CD4-positive, alpha-beta memory T cell (primary cell): Measurements from ENCODE around the gene PLEKHA1. TPM values are rescaled to one million over a fixed set of nuclear protein-coding genes. Genes with fewer than 3 reads are reported as not detected.

Source experiments
- CTCF ChIA-PET: fragments of 350-600 bp; sonication (Branson Sonifier 250); formaldehyde crosslinking; loops from one replicate; lab custom pipeline; 2021; ENCODE audit warnings: inconsistent platforms; ENCODE audit not compliant: partially characterized antibody; lab: Charles Lee
- POLR2A ChIA-PET: fragments of 350-600 bp; sonication (Branson Sonifier 250); formaldehyde crosslinking; loops from one replicate; lab custom pipeline; 2021; ENCODE audit not compliant: partially characterized antibody; lab: Charles Lee
- DNase-seq, 5 donors: peaks; one replicate each; pipeline versions ENCODE4 v3.0.0 to v3.0.0-alpha.2; 2020 to 2022; ENCODE audit warnings: mixed read lengths in 1 of 5
- H3K27ac ChIP-seq: one replicate; pipeline ENCODE4 v1.7.0; 2013; ENCODE audit warnings: low read depth, low read length
- H3K27me3 ChIP-seq: 2 replicates; pipeline ENCODE4 v1.7.0; 2013; ENCODE audit warnings: mild to moderate bottlenecking, low read length, moderate library complexity; ENCODE audit not compliant: insufficient read depth
- H3K36me3 ChIP-seq: 2 replicates; pipeline ENCODE4 v1.7.0; 2013; ENCODE audit warnings: mild to moderate bottlenecking, low read length, moderate library complexity; ENCODE audit not compliant: insufficient read depth
- H3K4me1 ChIP-seq: 2 replicates; pipeline ENCODE4 v1.7.0; 2013; ENCODE audit warnings: mild to moderate bottlenecking, low read length, moderate library complexity; ENCODE audit not compliant: insufficient read depth
- H3K4me3 ChIP-seq, 2 donors: one replicate each; pipeline ENCODE4 v1.7.0; 2013; ENCODE audit warnings: low read length in 2 of 2, mild to moderate bottlenecking in 1 of 2
- H3K9me3 ChIP-seq, 2 donors: one replicate each; pipeline ENCODE4 v1.7.0; 2013; ENCODE audit warnings: low read length in 2 of 2, control low read depth in 1 of 2; ENCODE audit not compliant: control insufficient read depth in 1 of 2
- H3K27ac Mint-ChIP-seq, 7 donors: one replicate each; pipeline ENCODE4 v1.8.0; 2020 to 2021; ENCODE audit warnings: mixed read lengths in 7 of 7, mild to moderate bottlenecking in 6 of 7, inconsistent platforms in 3 of 7, moderate library complexity in 3 of 7
- H3K27me3 Mint-ChIP-seq, 2 donors: one replicate each; pipeline ENCODE4 v1.8.0; 2020 to 2021; ENCODE audit warnings: mixed read lengths in 2 of 2
- H3K36me3 Mint-ChIP-seq, 2 donors: one replicate each; pipeline ENCODE4 v1.8.0; 2020 to 2021; ENCODE audit warnings: mixed read lengths in 2 of 2, inconsistent platforms in 1 of 2, mild to moderate bottlenecking in 1 of 2
- H3K4me1 Mint-ChIP-seq, 4 donors: one replicate each; pipeline ENCODE4 v1.8.0; 2020 to 2021; ENCODE audit warnings: mixed read lengths in 4 of 4, mild to moderate bottlenecking in 1 of 4
- H3K4me3 Mint-ChIP-seq, 8 donors: one replicate each; pipeline ENCODE4 v1.8.0; 2020 to 2021; ENCODE audit warnings: mixed read lengths in 8 of 8, mild to moderate bottlenecking in 7 of 8, moderate library complexity in 6 of 8, inconsistent platforms in 3 of 8
- H3K9me3 Mint-ChIP-seq, 8 donors: one replicate each; pipeline ENCODE4 v1.8.0; 2020 to 2021; ENCODE audit warnings: mixed read lengths in 8 of 8, mild to moderate bottlenecking in 5 of 8, inconsistent platforms in 3 of 8, moderate library complexity in 1 of 8
- intact Hi-C: fragments of 100-400 bp; cut with micrococcal nuclease; formaldehyde crosslinking; loops from one replicate; pipeline ENCODE4 v1.15.1; 2023
- polyA plus RNA-seq, 2 donors: library from polyadenylated mRNA; unstranded; fragments of 300-500 nt; fragmentation: Illumina TruSeq; gene quantifications; one replicate each; pipeline ENCODE4 v1.2.3, GENCODE V29; 2021
- total RNA-seq, 2 experiments: library from RNA; stranded (reverse); gene quantifications; one replicate each; pipeline ENCODE4 v1.2.3, GENCODE V29; 2021

Gene PLEKHA1
- total and polyA plus RNA-seq, 4 experiments from 2014 or later: 62.9 to 92.9 (median 80.1) TPM

DNA sequence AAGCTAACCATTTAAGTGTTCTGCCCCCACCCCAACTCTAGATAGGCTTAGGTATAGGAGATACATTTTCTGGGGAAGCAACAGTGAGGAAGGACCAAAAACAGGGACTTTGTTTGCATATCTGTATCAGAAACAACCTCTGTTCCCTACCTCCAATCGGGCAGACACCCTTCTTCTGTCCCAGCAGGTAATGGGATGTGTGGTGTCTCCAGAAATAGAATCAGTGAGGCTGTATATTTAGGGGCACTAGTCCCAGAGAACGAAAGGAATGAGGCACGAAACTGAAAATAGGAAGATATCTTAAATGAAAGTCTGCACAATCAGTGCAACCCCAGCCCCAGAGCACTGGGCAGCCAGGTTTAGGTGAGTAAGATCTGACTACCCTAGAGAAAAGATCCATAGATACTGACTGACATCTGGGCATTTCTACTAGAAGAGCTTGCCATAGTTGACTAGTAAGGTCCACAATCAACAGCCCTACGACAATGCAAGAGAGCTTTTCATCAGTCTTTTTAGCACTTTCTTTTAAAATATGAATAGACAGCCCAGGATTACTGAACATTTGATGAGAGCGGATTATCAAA lies 28.1 kb downstream of the PLEKHA1 start:
- Mint-ChIP-seq H3K4me3 (no peak overlapping the region), H3K4me1 (peaks cover 21 to 32% (median 23%) of the 10 kb centered on the region in 4 donors), H3K9me3 (no peaks in the 10 kb centered on the region), H3K36me3 (peaks cover 15 to 22% of the 10 kb centered on the region in 2 donors), H3K27me3 (no peaks in the 10 kb centered on the region), H3K27ac (no peak overlapping the region)
- Histone ChIP-seq H3K27me3 (no peaks in the 10 kb centered on the region), H3K36me3 (peaks cover 3% of the 10 kb centered on the region), H3K4me1 (peaks cover 51% of the 10 kb centered on the region), H3K4me3 (no peak overlapping the region), H3K9me3 (no peaks in the 10 kb centered on the region), H3K27ac (no peak overlapping the region)
- intact Hi-C loops: no loop called here
- ChIA-PET POLR2A (interaction anchor here (0.9 to 1.1 kb wide), 2 partner anchors 21 to 28 kb away, joined by 3 to 4 read pairs; partner anchors contain the start of gene PLEKHA1), CTCF (interaction anchor here (1.4 kb wide), 2 partner anchors 13 to 163 kb away, joined by 3 to 4 read pairs; no protein-coding TSS in a partner anchor)
- DNase-seq: no peak

DNA sequence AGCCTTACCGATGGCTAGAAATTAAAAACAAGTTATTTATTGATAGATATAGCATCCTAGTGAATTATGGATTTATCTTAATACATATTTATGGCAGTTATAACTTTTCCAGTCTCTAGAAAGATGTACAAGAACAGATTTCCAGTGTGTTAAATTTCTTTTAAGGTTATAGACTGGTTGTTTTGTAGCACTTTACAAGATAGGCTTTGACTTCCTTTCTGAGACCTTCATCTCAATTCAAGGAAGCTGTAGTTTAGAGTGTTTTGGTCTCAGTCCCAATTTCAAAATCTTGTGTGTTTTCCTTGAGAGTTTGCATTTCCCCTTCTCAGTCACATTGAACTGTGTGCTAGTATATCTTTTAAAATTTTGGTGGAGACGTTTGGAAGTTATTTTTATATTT lies 30.1 kb downstream of the PLEKHA1 start:
- H3K4me1 ChIP-seq: peaks cover 56% of the 10 kb centered on the region
- H3K36me3 ChIP-seq: no peaks in the 10 kb centered on the region
- no peaks in the 10 kb centered on the region for H3K9me3 ChIP-seq
- H3K27me3 ChIP-seq: no peaks in the 10 kb centered on the region
- POLR2A ChIA-PET: interaction anchor here (1.2 to 2.2 kb wide), 5 partner anchors 9 to 30 kb away, joined by 3 to 12 read pairs (median 10); partner anchors contain the start of gene PLEKHA1
- peaks cover 25 to 38% (median 28%) of the 10 kb centered on the region in 4 donors for H3K4me1 Mint-ChIP-seq
- peak overlapping the region in 5 of 7 donors; percentile 1 to 38 (median 28) for H3K27ac Mint-ChIP-seq
- CTCF ChIA-PET: interaction anchor here (1.3 to 1.8 kb wide), 2 partner anchors 30 to 61 kb away, joined by 4 to 12 read pairs; no protein-coding TSS in a partner anchor
- peak overlapping the region in 4 of 8 donors; percentile 0 to 17 (median 6) for H3K4me3 Mint-ChIP-seq
- H3K9me3 Mint-ChIP-seq: no peaks in the 10 kb centered on the region
- intact Hi-C loops: no loop called here
- H3K27ac ChIP-seq: no peak overlapping the region
- DNase-seq: no peak
- no peak overlapping the region for H3K4me3 ChIP-seq
- no peaks in the 10 kb centered on the region for H3K27me3 Mint-ChIP-seq
- H3K36me3 Mint-ChIP-seq: peaks cover 15 to 21% of the 10 kb centered on the region in 2 donors

DNA sequence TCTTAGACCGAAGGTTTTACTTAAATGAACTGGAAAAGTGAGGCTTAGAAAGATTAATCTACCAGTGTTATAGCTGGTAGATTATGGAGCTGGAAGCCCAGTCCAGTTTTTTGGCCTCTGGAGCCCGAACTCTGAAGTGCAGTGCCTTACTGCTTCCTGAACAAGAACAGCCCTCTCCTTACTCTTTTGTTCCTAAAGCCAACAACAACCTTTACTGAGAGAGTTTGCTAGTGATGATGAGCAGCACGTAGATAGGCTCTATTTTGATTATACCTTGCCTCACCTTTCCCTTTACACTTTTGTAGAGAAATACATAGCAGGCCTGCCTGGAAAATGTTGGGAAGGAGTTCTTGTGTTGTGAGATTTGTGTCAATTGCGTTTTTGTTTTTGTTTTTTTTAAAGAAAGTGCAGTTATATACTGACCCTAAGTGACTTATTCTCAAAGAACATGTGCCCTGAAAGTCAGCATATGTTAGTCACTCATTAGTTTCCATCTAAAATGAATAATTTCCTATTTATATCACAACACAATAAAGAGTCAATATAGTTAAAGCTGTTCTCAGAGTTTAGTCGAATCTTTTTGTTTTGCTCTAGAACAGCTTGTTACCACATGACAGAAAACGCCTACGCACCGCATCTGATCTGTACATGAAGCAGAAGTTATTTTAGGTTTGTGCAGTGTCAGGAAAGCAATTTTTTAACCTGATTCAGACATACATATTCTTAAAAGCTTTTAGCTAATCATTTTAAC lies 33.0 kb downstream of the PLEKHA1 start:
- CTCF ChIA-PET: interaction anchor here (0.6 to 1.7 kb wide), 4 partner anchors 8 to 27 kb away, joined by 3 to 5 read pairs (median 4); no protein-coding TSS in a partner anchor
- Histone ChIP-seq H3K27me3 (no peaks in the 10 kb centered on the region), H3K27ac (no peak overlapping the region), H3K9me3 (no peaks in the 10 kb centered on the region), H3K36me3 (no peaks in the 10 kb centered on the region), H3K4me3 (no peak overlapping the region), H3K4me1 (peaks cover 52% of the 10 kb centered on the region)
- H3K4me1 Mint-ChIP-seq: peaks cover 25 to 50% (median 40%) of the 10 kb centered on the region in 4 donors
- POLR2A ChIA-PET: interaction anchor here (1.0 to 1.7 kb wide), 6 partner anchors 9 to 33 kb away, joined by 3 to 12 read pairs (median 3); partner anchors contain the start of gene PLEKHA1
- H3K36me3 Mint-ChIP-seq: peaks cover 36 to 41% of the 10 kb centered on the region in 2 donors
- no peaks in the 10 kb centered on the region for H3K9me3 Mint-ChIP-seq
- peak overlapping the region; percentile 84 to 96 (median 86) for H3K27ac Mint-ChIP-seq
- H3K4me3 Mint-ChIP-seq: peak overlapping the region; percentile 43 to 74 (median 60)
- H3K27me3 Mint-ChIP-seq: no peaks in the 10 kb centered on the region
- intact Hi-C loops: loop anchor here (1.0 kb wide), 2 partner anchors 10 to 32 kb away; no protein-coding TSS in a partner anchor
- peak; percentile 25 to 79 (median 46) for DNase-seq

DNA sequence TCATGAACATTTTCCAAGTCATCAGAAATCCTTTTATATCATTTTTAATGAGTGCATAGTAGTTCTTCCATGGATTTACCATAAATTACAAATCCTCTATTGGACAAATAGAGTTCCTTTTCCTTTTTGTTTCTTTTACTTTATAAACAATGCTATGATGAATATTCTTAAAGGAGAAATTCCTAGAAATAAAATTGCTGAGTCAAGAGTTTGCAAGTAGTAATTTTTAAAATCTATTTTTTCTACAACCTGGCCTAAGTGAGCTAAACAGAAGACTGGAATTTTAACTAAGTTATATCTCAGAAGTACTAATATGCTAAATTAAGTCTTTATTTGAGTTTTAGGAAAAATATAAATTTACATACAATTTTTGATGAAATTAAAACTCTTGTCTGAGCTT lies 38.8 kb downstream of the PLEKHA1 start:
- Histone ChIP-seq H3K4me3 (no peak overlapping the region), H3K36me3 (no peaks in the 10 kb centered on the region), H3K27me3 (no peaks in the 10 kb centered on the region), H3K9me3 (no peaks in the 10 kb centered on the region), H3K4me1 (peaks cover 40% of the 10 kb centered on the region), H3K27ac (no peak overlapping the region)
- no peak overlapping the region for H3K4me3 Mint-ChIP-seq
- no peaks in the 10 kb centered on the region for H3K9me3 Mint-ChIP-seq
- CTCF ChIA-PET: interaction anchor here (1.7 to 2.0 kb wide), 2 partner anchors 21 to 152 kb away, joined by 4 to 6 read pairs; no protein-coding TSS in a partner anchor
- H3K27me3 Mint-ChIP-seq: no peaks in the 10 kb centered on the region
- peak overlapping the region in 3 of 7 donors; percentile 32 to 91 (median 82) for H3K27ac Mint-ChIP-seq
- H3K36me3 Mint-ChIP-seq: peaks cover 59 to 62% of the 10 kb centered on the region in 2 donors
- POLR2A ChIA-PET: interaction anchor here (1.4 to 5.1 kb wide), 2 partner anchors 36 to 39 kb away, joined by 3 to 45 read pairs; partner anchors contain the start of gene PLEKHA1
- intact Hi-C loops: no loop called here
- DNase-seq: no peak
- H3K4me1 Mint-ChIP-seq: peaks cover 31 to 62% (median 45%) of the 10 kb centered on the region in 4 donors

DNA sequence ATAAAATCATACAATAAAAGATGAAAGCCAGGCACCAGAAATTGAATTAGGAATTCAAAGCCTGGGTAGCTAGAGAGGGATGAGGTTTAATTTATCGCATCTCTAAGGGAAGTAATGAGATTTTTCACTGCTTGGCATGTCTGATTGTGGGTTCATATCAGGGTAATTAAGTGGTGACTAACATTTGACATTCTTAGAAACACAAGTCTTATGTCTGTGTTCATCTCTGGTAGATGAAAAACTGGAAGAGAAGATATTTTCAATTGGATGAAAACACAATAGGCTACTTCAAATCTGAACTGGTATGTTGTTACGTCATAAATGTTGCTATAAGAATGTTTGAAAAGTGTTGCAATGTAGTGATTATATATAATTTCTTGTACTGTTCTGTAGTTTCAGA lies 43.2 kb downstream of the PLEKHA1 start:
- Histone ChIP-seq H3K4me1 (peaks cover 83% of the 10 kb centered on the region), H3K27me3 (no peaks in the 10 kb centered on the region), H3K4me3 (no peak overlapping the region), H3K36me3 (no peaks in the 10 kb centered on the region), H3K9me3 (no peaks in the 10 kb centered on the region), H3K27ac (no peak overlapping the region)
- ChIA-PET POLR2A (interaction anchor here (3.1 to 5.1 kb wide), 2 partner anchors 13 to 43 kb away, joined by 12 to 45 read pairs; partner anchors contain the start of gene PLEKHA1), CTCF (interaction anchor here (1.7 kb wide), 1 partner anchor 45 kb away, joined by 3 read pairs; no protein-coding TSS in a partner anchor)
- Mint-ChIP-seq H3K27ac (peak overlapping the region; percentile 75 to 96 (median 87)), H3K4me1 (peaks cover 62 to 88% (median 75%) of the 10 kb centered on the region in 4 donors), H3K27me3 (no peaks in the 10 kb centered on the region), H3K4me3 (peak overlapping the region in 6 of 8 donors; percentile 25 to 90 (median 54)), H3K9me3 (peaks cover 0 to 2% (median 0%) of the 10 kb centered on the region in 8 donors), H3K36me3 (peaks cover 49% of the 10 kb centered on the region in 2 donors)
- intact Hi-C loops: loop anchor here (1.0 to 2.0 kb wide), 3 partner anchors 10 to 43 kb away; partner anchors contain the start of gene PLEKHA1
- no peak for DNase-seq

DNA sequence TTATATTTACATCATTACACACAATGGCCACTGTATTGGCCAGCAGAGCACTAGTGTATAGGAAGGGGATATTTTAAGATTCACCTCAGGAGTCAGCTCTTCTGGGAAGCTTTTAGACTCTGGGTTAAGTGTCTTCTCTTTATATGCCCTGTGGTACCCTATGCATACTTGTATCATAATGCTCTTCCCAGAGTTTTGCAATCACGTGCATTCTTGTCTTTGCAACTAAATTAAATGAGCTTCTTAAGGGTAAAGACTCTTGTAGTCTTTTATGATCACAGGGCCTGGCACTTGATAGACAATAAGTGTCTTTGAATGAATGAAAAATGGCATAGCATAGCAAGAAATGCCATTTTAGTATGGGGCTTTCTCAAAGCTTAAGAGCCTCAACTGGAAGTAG lies 44.5 kb downstream of the PLEKHA1 start:
- no peak overlapping the region for H3K27ac ChIP-seq
- H3K9me3 ChIP-seq: no peaks in the 10 kb centered on the region
- intact Hi-C loops: no loop called here
- no peaks in the 10 kb centered on the region for H3K27me3 ChIP-seq
- peaks cover 63 to 95% (median 79%) of the 10 kb centered on the region in 4 donors for H3K4me1 Mint-ChIP-seq
- H3K27me3 Mint-ChIP-seq: no peaks in the 10 kb centered on the region
- CTCF ChIA-PET: interaction anchor here (0.8 to 2.4 kb wide), 6 partner anchors 12 to 76 kb away, joined by 4 to 19 read pairs (median 4); partner anchors contain the start of gene PLEKHA1
- H3K4me3 ChIP-seq: no peak overlapping the region
- no peaks in the 10 kb centered on the region for H3K36me3 ChIP-seq
- no peak for DNase-seq
- POLR2A ChIA-PET: interaction anchor here (0.5 to 3.0 kb wide), 5 partner anchors 11 to 49 kb away, joined by 3 to 41 read pairs (median 5); partner anchors contain the start of gene PLEKHA1
- peaks cover 92% of the 10 kb centered on the region for H3K4me1 ChIP-seq
- peaks cover 0 to 2% (median 0%) of the 10 kb centered on the region in 8 donors for H3K9me3 Mint-ChIP-seq
- H3K36me3 Mint-ChIP-seq: peaks cover 41 to 44% of the 10 kb centered on the region in 2 donors
- H3K4me3 Mint-ChIP-seq: peak overlapping the region in 2 of 8 donors; percentile 17 to 41
- H3K27ac Mint-ChIP-seq: no peak overlapping the region
